ENCODE measurements around the gene AQP10. TPM values are rescaled to one million over a fixed set of nuclear protein-coding genes. Genes with fewer than 3 reads are reported as not detected.
"Not testable (repeated sequence)": the region's sequence is repeated elsewhere in the genome, so short reads cannot be mapped to it uniquely, and the experiment has no call there.

AQP10 gene
- polyA plus RNA-seq, 3 donors: 0.09 to 0.21 (median 0.13) TPM

- no peak for DNase-seq
Observed at GRCh38 chr1:154342836-154343472, 22.1 kb downstream of the AQP10 start.

- DNase-seq: no peak
Observed at GRCh38 chr1:154344977-154345837, 24.3 kb downstream of the AQP10 start.

- DNase-seq: no peak
Observed at GRCh38 chr1:154346276-154346917, 25.5 kb downstream of the AQP10 start.

- DNase-seq: no peak
Observed at GRCh38 chr1:154347961-154348360, 27.1 kb downstream of the AQP10 start.

GRCh38 chr1:154348429-154349076 is 27.7 kb downstream of the AQP10 start:
- no peak for DNase-seq

- no peak for DNase-seq
Observed at GRCh38 chr1:154349121-154349520, 28.2 kb downstream of the AQP10 start.

GRCh38 chr1:154350383-154350782 is 29.5 kb downstream of the AQP10 start:
- no peak for DNase-seq

GRCh38 chr1:154351363-154352068 is 30.6 kb downstream of the AQP10 start:
- no peak for DNase-seq

- no peak for DNase-seq
Observed at GRCh38 chr1:154352245-154352580, 31.3 kb downstream of the AQP10 start.

- no peak for DNase-seq
Observed at GRCh38 chr1:154352581-154353459, 31.9 kb downstream of the AQP10 start.

- DNase-seq: no peak
Observed at GRCh38 chr1:154353460-154353904, 32.6 kb downstream of the AQP10 start.

GRCh38 chr1:154353966-154354365 is 33.1 kb downstream of the AQP10 start:
- DNase-seq: no peak

- no peak for DNase-seq
Observed at GRCh38 chr1:154358519-154358918, 37.6 kb downstream of the AQP10 start.

- DNase-seq: no peak
Observed at GRCh38 chr1:154360288-154360687, 39.4 kb downstream of the AQP10 start.

- not testable (repeated sequence) for DNase-seq
Observed at GRCh38 chr1:154360881-154361280, 40.0 kb downstream of the AQP10 start.

- DNase-seq: no peak
Observed at GRCh38 chr1:154361357-154361756, 40.5 kb downstream of the AQP10 start.

- no peak for DNase-seq
Observed at GRCh38 chr1:154371436-154371835, 50.5 kb downstream of the AQP10 start.

- not testable (repeated sequence) for DNase-seq
Observed at GRCh38 chr1:154373777-154374357, 53.0 kb downstream of the AQP10 start.
